CD4-positive, alpha-beta T cell (primary cell): ENCODE results near the gene ZNF385B. TPM values are rescaled to one million over a fixed set of nuclear protein-coding genes. Genes with fewer than 3 reads are reported as not detected.

Experiments
- ATAC-seq: fragments of 200-7000 bp; cut with Tn5 transposase; one replicate; pipeline ENCODE4 v1.10.0; 2022; ENCODE audit warnings: mild to moderate bottlenecking; ENCODE audit not compliant: poor library complexity
- CTCF ChIA-PET: fragments of 350-600 bp; sonication (Branson Sonifier 250); formaldehyde crosslinking; loops from one replicate; lab custom pipeline; 2021; ENCODE audit warnings: antibody characterized with exemption, inconsistent platforms; lab: Charles Lee
- POLR2A ChIA-PET: fragments of 350-600 bp; sonication (Branson Sonifier 250); formaldehyde crosslinking; loops from one replicate; lab custom pipeline; 2021; ENCODE audit warnings: antibody characterized with exemption, inconsistent platforms; lab: Charles Lee
- DNase-seq, 14 experiments: peaks; one replicate each; pipeline ENCODE4 v3.0.0-alpha.2; 2013 to 2020; ENCODE audit warnings: mixed read lengths in 2 of 14
- H3K27ac ChIP-seq, 2 donors: one replicate each; pipeline versions ENCODE4 v1.5.1 to v1.7.0; 2013; ENCODE audit warnings: low read length in 2 of 2, low read depth in 1 of 2, mild to moderate bottlenecking in 1 of 2
- H3K27me3 ChIP-seq, 2 experiments: 1 replicate in 1 of 2; 2 replicates in 1 of 2; pipeline versions ENCODE4 v1.6.1 to v1.7.0; 2013; ENCODE audit warnings: low read length in 2 of 2, control low read depth in 1 of 2, mild to moderate bottlenecking in 1 of 2, moderate library complexity in 1 of 2; ENCODE audit not compliant: insufficient read depth in 2 of 2, control insufficient read depth in 1 of 2
- H3K36me3 ChIP-seq: one replicate; pipeline ENCODE4 v1.6.1; 2013; ENCODE audit warnings: low read length, control low read depth; ENCODE audit not compliant: insufficient read depth
- H3K4me1 ChIP-seq: one replicate; pipeline ENCODE4 v1.6.1; 2013; ENCODE audit warnings: low read length, control low read depth; ENCODE audit not compliant: insufficient read depth
- H3K4me3 ChIP-seq: one replicate; pipeline ENCODE4 v1.5.1; 2013; ENCODE audit warnings: mild to moderate bottlenecking, low read length, moderate library complexity
- H3K9me3 ChIP-seq, 2 experiments: 1 replicate in 1 of 2; 2 replicates in 1 of 2; pipeline versions ENCODE4 v1.6.1 to v1.7.0; 2013; ENCODE audit warnings: low read length in 2 of 2, mild to moderate bottlenecking in 2 of 2, control low read depth in 1 of 2, moderate library complexity in 1 of 2; ENCODE audit not compliant: control insufficient read depth in 1 of 2, insufficient read depth in 1 of 2
- H3K27ac Mint-ChIP-seq: one replicate; pipeline ENCODE4 v1.8.0; 2020; ENCODE audit warnings: mixed read lengths
- H3K27me3 Mint-ChIP-seq: one replicate; pipeline ENCODE4 v1.8.0; 2021; ENCODE audit warnings: mixed read lengths
- H3K36me3 Mint-ChIP-seq: one replicate; pipeline ENCODE4 v1.8.0; 2021; ENCODE audit warnings: low read depth, mixed read lengths
- H3K4me1 Mint-ChIP-seq: one replicate; pipeline ENCODE4 v1.8.0; 2021; ENCODE audit warnings: low read depth, mixed read lengths
- H3K4me3 Mint-ChIP-seq: one replicate; pipeline ENCODE4 v1.8.0; 2020; ENCODE audit warnings: mild to moderate bottlenecking, mixed read lengths
- H3K9me3 Mint-ChIP-seq: one replicate; pipeline ENCODE4 v1.8.0; 2020; ENCODE audit warnings: mixed read lengths
- CTCF ChIP-seq: fragments of 200-600 bp; IDR thresholded peaks from one replicate; pipeline ENCODE4 v1.8.0; 2022; ENCODE audit warnings: antibody characterized with exemption, mild to moderate bottlenecking
- intact Hi-C, 2 experiments: fragments of 100-400 bp; cut with DNase I in 1 of 2; cut with micrococcal nuclease in 1 of 2; formaldehyde crosslinking; loops; one replicate each; pipeline versions ENCODE4 v1.15.1 to v1.9.0; 2023 to 2025; cut with DNase I, micrococcal nuclease
- total RNA-seq, 174 experiments: library from RNA in 2 of 174; stranded (reverse) in 2 of 174; gene quantifications; one replicate each; pipeline ENCODE4 v1.2.3 and lab custom pipeline; 2021 to 2026

The ZNF385B gene
- total RNA-seq, 2 experiments from 2014 or later: not detected

GRCh38 chr2:179427065-179427464, 434.3 kb downstream of the ZNF385B start:
- intact Hi-C loops: no loop called here
- H3K36me3 ChIP-seq: no peaks in the 10 kb centered on the region
- DNase-seq (no peak), ATAC-seq (no peak)
- H3K27me3 ChIP-seq: peaks cover 0 to 5% of the 10 kb centered on the region in 2 experiments
- peaks cover 34% of the 10 kb centered on the region for H3K27me3 Mint-ChIP-seq
- H3K9me3 ChIP-seq: no peaks in the 10 kb centered on the region
- ChIA-PET CTCF (no interaction called here), POLR2A (no interaction called here)
- H3K27ac ChIP-seq: no peak overlapping the region
- no peak for TF ChIP-seq CTCF
- H3K4me3 Mint-ChIP-seq: no peak overlapping the region
- H3K4me1 Mint-ChIP-seq: no peaks in the 10 kb centered on the region
- no peaks in the 10 kb centered on the region for H3K4me1 ChIP-seq
- no peak overlapping the region for H3K27ac Mint-ChIP-seq
- no peaks in the 10 kb centered on the region for H3K36me3 Mint-ChIP-seq
- H3K9me3 Mint-ChIP-seq: no peaks in the 10 kb centered on the region
- no peak overlapping the region for H3K4me3 ChIP-seq

GRCh38 chr2:179424571-179424970, 436.8 kb downstream of the ZNF385B start:
- H3K4me1 ChIP-seq: no peaks in the 10 kb centered on the region
- no peak for TF ChIP-seq CTCF
- Mint-ChIP-seq H3K4me1 (no peaks in the 10 kb centered on the region), H3K9me3 (no peaks in the 10 kb centered on the region), H3K36me3 (no peaks in the 10 kb centered on the region), H3K4me3 (no peak overlapping the region), H3K27me3 (peaks cover 32% of the 10 kb centered on the region), H3K27ac (no peak overlapping the region)
- ChIA-PET CTCF (no interaction called here), POLR2A (no interaction called here)
- no peak for DNase-seq
- intact Hi-C loops: no loop called here
- H3K9me3 ChIP-seq: no peaks in the 10 kb centered on the region
- H3K36me3 ChIP-seq: no peaks in the 10 kb centered on the region
- ATAC-seq: no peak
- no peak overlapping the region for H3K4me3 ChIP-seq
- no peak overlapping the region for H3K27ac ChIP-seq
- peaks cover 0 to 4% of the 10 kb centered on the region in 2 experiments for H3K27me3 ChIP-seq

GRCh38 chr2:179422037-179422643, 439.3 kb downstream of the ZNF385B start:
- peaks cover 22% of the 10 kb centered on the region for H3K27me3 Mint-ChIP-seq
- no peaks in the 10 kb centered on the region for H3K9me3 Mint-ChIP-seq
- no peaks in the 10 kb centered on the region for H3K4me1 Mint-ChIP-seq
- ChIA-PET POLR2A (no interaction called here), CTCF (no interaction called here)
- TF ChIP-seq CTCF: peak; percentile 47
- H3K4me3 ChIP-seq: no peak overlapping the region
- H3K27ac Mint-ChIP-seq: no peak overlapping the region
- H3K4me1 ChIP-seq: no peaks in the 10 kb centered on the region
- intact Hi-C loops: no loop called here
- no peaks in the 10 kb centered on the region for H3K36me3 Mint-ChIP-seq
- no peak overlapping the region for H3K4me3 Mint-ChIP-seq
- H3K27ac ChIP-seq: no peak overlapping the region
- peak; percentile 39 for ATAC-seq
- H3K27me3 ChIP-seq: no peaks in the 10 kb centered on the region
- no peaks in the 10 kb centered on the region for H3K36me3 ChIP-seq
- no peaks in the 10 kb centered on the region for H3K9me3 ChIP-seq
- DNase-seq: peak in 10 of 14 experiments; percentile 1 to 54 (median 19)
